Measurements from ENCODE around the gene ZNF831. TPM values are rescaled to one million over a fixed set of nuclear protein-coding genes. Genes with fewer than 3 reads are reported as not detected.

ZNF831 gene
- total RNA-seq, 2 experiments from 2014 or later, result 7.6 to 9.4 TPM

DNA sequence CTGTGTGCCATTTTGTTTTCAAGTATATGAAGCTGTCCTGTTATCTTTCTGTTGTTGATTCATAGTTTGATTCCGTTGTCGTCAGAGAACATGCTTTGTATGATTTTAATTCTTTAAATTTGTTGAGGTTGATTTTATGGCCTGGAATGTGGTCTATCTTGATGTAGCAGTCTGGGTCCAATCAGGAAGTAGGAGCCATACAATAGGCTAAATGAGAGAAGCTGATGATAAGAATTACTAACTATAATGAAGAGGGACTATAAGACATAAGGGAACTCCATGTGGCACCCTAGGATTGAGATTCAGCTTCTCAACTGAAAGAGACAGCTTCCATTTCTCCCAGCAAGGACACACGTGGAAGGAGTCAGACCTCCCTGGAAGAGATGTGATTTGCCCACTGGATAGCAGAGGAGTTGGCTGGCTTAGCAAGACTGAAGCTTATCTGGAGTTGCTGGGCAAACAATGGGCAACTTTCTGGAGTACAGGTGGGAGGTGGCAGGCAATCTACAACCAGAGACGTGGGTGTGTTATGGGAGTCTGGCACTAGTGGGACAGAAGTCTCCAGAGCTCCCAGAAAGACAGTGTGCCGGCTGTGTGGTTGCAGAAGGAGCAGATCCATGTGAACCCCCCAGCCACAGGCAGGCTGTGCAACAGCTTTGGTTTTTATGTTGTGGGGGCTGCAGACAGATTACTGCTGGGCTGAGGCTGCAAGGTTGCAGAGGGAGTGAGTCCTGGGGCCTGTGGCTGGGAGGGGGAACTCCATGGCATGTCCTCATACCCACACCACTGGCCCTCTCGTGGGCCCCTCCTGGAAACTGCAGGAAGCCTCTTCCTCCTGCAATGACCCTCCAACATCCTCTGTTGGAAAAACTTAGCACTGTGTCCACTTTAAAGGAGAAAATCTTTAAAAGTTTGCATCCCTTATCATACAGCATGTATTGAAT lies 7.1 kb downstream of the ZNF831 start:
- peaks cover 19% of the 10 kb centered on the region for H3K36me3 Mint-ChIP-seq
- peak overlapping the region; percentile 15 for H3K27ac Mint-ChIP-seq
- ChIA-PET CTCF (interaction anchor here (1.0 to 1.5 kb wide), 5 partner anchors 37 to 83 kb away, joined by 3 to 8 read pairs (median 3); no protein-coding TSS in a partner anchor), POLR2A (interaction anchor here (0.9 to 1.4 kb wide), 3 partner anchors 11 to 129 kb away, joined by 3 to 4 read pairs (median 3); partner anchors contain the start of gene PRELID3B)
- peaks cover 86% of the 10 kb centered on the region for H3K4me1 Mint-ChIP-seq (ENCODE audit: low read depth)
- intact Hi-C loops (cut with micrococcal nuclease), result no loop called here
- H3K4me3 Mint-ChIP-seq, result no peak overlapping the region
- no peaks in the 10 kb centered on the region for H3K27me3 Mint-ChIP-seq
- H3K9me3 Mint-ChIP-seq, result no peaks in the 10 kb centered on the region
- DNase-seq, result no peak

DNA sequence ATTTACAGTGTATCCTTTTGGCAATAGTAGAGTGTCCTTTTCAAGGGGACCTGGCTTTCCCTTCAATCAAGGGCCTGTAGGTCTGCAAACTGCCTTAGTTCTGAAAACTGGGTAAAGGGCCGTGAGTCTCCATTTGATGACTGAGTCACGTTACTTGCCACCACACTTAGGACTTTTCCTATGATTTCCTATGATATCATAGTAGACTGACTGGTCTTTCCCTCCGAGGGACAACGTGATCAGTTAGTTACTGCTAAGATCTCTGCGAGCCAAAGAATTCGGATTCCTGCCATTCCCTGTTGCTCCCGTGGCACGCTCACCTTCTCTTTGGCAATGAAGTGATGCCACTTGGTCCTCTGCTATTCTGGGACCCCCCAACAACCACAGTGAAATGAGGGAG lies 8.4 kb downstream of the ZNF831 start:
- no peaks in the 10 kb centered on the region for H3K27me3 Mint-ChIP-seq
- intact Hi-C loops (cut with micrococcal nuclease), result no loop called here
- ChIA-PET CTCF (interaction anchor here (2.1 kb wide), 1 partner anchor 84 kb away, joined by 9 read pairs; no protein-coding TSS in a partner anchor), POLR2A (no interaction called here)
- DNase-seq, result no peak
- H3K4me3 Mint-ChIP-seq, result no peak overlapping the region
- H3K27ac Mint-ChIP-seq, result no peak overlapping the region
- peaks cover 93% of the 10 kb centered on the region for H3K4me1 Mint-ChIP-seq (ENCODE audit: low read depth)
- H3K9me3 Mint-ChIP-seq, result no peaks in the 10 kb centered on the region
- H3K36me3 Mint-ChIP-seq, result peaks cover 22% of the 10 kb centered on the region

DNA sequence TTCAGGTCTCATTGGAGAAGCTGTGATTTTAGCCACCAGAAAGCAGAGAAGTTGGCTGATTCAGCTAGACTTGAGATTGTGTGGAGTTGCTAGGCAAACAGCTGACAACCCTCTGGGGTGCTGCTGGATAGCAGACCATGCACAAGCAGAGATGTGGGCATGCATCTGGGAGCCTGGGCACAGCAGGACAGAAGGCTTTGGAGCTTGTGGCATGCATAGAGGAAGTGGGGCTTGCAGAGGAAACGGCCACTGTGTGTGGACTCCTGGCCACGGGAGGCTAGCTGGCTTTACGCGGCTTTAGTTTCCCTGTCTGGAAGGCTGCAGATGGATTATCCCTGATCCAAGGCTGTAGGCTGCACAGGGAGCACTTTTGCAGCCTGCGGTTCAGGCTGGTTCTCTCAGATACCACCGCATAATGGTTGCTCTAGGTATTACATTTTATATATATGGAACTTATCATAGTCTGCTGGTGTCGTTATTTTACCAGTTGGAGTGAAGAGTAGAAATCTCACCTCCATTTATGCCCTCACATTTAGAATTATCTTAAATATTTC lies 10.4 kb downstream of the ZNF831 start:
- DNase-seq, result no peak
- intact Hi-C loops (cut with micrococcal nuclease), result no loop called here
- Mint-ChIP-seq H3K27me3 (no peaks in the 10 kb centered on the region), H3K4me1 (ENCODE audit: low read depth) (peaks cover 96% of the 10 kb centered on the region), H3K27ac (peak overlapping the region; percentile 64), H3K36me3 (peaks cover 18% of the 10 kb centered on the region), H3K4me3 (no peak overlapping the region), H3K9me3 (no peaks in the 10 kb centered on the region)
- CTCF ChIA-PET, result interaction anchor here (1.1 to 4.6 kb wide), 5 partner anchors 20 to 86 kb away, joined by 4 to 23 read pairs (median 4); no protein-coding TSS in a partner anchor
- POLR2A ChIA-PET, result interaction anchor here (0.6 to 1.8 kb wide), 2 partner anchors 9 to 13 kb away, joined by 3 to 5 read pairs; no protein-coding TSS in a partner anchor

DNA sequence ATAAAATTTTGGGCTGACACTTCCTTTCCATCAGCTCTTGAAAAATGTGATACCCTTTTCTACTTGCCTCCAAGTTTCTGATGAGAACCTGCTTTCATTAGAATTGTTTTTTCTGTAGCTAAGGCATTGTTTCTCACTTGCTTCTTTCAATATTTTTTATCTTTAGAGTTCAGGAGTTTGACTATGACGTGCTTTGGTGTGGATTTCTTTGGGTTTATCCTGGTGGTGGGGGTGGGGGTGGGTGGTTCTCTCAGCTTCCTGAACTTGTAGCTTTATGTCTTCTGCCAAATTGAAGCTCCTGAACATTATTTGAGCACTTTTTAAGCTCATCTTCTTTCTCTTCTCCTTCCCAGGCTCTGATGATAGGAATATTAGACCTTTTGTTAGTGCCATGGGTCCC lies 11.4 kb downstream of the ZNF831 start:
- POLR2A ChIA-PET, result interaction anchor here (1.0 to 1.9 kb wide), 3 partner anchors 9 to 23 kb away, joined by 3 to 6 read pairs (median 5); no protein-coding TSS in a partner anchor
- intact Hi-C loops (cut with micrococcal nuclease), result no loop called here
- H3K27me3 Mint-ChIP-seq, result no peaks in the 10 kb centered on the region
- no peak for DNase-seq
- peaks cover 13% of the 10 kb centered on the region for H3K36me3 Mint-ChIP-seq
- no peak overlapping the region for H3K4me3 Mint-ChIP-seq
- no peaks in the 10 kb centered on the region for H3K9me3 Mint-ChIP-seq
- H3K4me1 Mint-ChIP-seq (ENCODE audit: low read depth), result peaks cover 92% of the 10 kb centered on the region
- peak overlapping the region; percentile 64 for H3K27ac Mint-ChIP-seq
- CTCF ChIA-PET, result interaction anchor here (1.3 to 4.6 kb wide), 2 partner anchors 10 to 33 kb away, joined by 3 to 23 read pairs; no protein-coding TSS in a partner anchor

DNA sequence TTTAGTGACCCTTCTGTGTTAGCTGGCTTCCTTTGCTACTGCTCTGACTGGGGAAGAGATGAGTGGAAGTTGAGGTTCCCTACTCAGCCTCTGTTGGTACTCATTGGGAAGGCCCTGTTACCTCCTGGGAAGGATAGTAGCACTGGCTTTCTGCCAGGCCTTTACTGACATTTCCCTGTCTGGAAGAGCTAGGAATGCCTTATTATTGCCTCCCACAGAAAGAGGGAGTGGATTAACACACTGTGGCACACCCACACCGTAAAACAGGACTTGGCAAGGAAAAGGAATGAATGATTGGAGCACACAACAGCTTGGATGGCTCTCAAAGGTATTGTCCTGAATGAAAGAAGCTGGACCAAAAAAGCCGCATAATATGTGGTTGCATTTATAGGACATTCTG lies 12.2 kb downstream of the ZNF831 start:
- Mint-ChIP-seq H3K9me3 (peaks cover under 1% of the 10 kb centered on the region), H3K4me1 (ENCODE audit: low read depth) (peaks cover 85% of the 10 kb centered on the region), H3K27ac (peak overlapping the region; percentile 64), H3K4me3 (no peak overlapping the region), H3K36me3 (peaks cover 11% of the 10 kb centered on the region), H3K27me3 (no peaks in the 10 kb centered on the region)
- CTCF ChIA-PET, result interaction anchor here (4.6 kb wide), 1 partner anchor 32 kb away, joined by 23 read pairs; no protein-coding TSS in a partner anchor
- POLR2A ChIA-PET, result interaction anchor here (1.6 to 1.9 kb wide), 2 partner anchors 9 to 10 kb away, joined by 5 to 6 read pairs; no protein-coding TSS in a partner anchor
- DNase-seq, result no peak
- intact Hi-C loops (cut with micrococcal nuclease), result no loop called here

DNA sequence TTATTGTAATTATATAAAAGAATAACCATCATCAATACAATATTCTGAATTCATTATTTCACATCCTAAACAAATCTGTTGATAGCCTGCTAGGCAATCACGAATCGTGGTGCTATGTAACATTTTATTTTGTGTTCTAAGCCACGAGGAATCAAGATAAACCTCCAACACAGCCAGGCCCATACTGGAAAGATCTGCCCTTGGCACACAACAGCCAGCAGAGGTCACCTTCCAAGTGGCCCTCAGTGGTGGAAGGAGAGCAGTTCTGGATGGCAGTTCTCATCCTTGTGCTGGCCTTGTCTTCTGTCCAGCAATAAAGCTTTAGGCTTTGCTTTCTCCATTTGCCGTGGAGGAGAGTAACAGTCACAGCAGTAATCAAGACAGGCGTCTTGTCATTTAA lies 13.2 kb downstream of the ZNF831 start:
- CTCF ChIA-PET, result interaction anchor here (1.8 to 4.6 kb wide), 2 partner anchors 10 to 31 kb away, joined by 8 to 23 read pairs; no protein-coding TSS in a partner anchor
- Mint-ChIP-seq H3K9me3 (peaks cover 5% of the 10 kb centered on the region), H3K27ac (no peak overlapping the region), H3K4me1 (ENCODE audit: low read depth) (peaks cover 85% of the 10 kb centered on the region), H3K27me3 (no peaks in the 10 kb centered on the region), H3K36me3 (peaks cover 21% of the 10 kb centered on the region), H3K4me3 (no peak overlapping the region)
- intact Hi-C loops (cut with micrococcal nuclease), result loop anchor here (1.0 kb wide), 1 partner anchor 11 kb away; no protein-coding TSS in a partner anchor
- POLR2A ChIA-PET, result interaction anchor here (1.6 kb wide), 1 partner anchor 12 kb away, joined by 12 read pairs; no protein-coding TSS in a partner anchor
- no peak for DNase-seq

DNA sequence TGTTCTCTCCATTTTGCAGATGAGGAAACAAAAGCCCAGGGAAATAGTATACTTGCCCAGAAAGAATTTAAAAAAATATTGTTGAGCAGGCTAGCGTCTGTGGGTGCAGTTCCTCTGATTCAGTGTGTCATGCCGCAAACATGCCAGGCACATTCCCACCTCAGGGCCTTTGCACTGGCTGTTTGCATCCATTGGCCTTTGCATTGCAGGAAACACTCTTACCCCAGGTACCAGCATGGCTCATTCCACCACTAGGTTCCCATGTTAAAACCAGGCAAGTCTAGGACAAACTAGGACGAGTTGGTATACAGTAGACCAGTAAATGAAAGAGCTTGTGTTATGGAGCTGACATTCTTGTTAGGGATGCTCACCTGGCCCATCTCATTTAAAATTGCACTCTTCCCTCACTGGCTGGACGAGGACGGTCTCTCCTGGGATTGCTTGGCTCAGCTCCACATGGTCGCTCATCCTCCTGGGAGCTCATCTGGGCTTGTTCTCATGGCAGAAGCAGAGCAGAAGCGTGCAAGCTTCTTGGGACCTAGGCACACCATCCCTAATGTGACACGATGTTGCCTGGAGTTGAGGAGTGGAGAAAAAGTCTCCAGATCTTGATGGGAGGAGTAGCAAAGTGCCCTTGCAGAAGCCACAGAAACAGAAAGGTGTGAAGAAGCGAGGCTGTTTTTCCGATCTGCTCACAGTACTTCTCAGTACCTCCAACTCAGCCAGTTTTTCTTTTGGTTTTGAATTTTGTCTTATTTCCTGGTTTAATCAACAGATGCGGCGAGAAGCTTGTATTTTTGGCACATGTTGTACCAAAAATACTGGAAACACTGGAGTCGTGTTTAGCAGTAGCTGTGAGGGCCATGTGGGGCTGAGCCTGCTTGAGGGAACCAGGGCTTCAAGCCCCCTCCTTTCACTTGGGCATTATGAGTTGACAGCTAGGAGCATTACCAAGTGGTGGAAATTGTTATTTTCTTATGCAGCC lies 13.9 kb downstream of the ZNF831 start:
- CTCF ChIA-PET, result interaction anchor here (0.9 to 1.9 kb wide), 12 partner anchors 9 to 307 kb away, joined by 3 to 13 read pairs (median 4); partner anchors contain the start of gene ZNF831
- DNase-seq, result peak; percentile 63
- peaks cover 20% of the 10 kb centered on the region for H3K36me3 Mint-ChIP-seq

DNA sequence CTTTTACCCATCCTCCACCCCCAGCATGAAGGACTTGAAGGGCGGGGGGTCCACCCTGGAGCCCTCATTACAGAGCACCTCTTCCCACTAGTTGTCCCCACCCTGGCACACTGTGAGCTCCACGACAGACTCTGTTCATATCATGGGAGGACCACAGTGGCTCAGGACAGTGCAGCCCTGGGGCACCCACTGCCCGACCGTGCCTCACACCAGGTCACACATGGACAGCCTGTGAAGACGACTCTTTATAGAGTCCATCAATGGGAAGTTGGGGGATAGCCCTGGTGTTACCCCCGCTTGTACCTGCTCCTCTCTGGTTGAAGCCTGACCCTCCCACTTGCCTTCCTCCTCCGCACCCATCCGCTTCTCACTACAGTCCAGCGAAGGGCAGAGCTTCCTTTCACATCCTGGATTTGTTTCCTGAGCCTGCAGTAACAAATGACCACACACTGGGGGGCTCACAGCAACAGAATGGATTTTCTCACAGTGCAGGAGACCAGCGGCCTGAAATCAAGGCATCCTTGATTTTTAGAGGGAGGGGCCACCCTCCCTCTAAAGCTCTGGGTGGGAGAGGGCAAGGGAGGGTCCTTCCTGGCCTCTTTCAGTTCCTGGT lies 15.5 kb downstream of the ZNF831 start:
- Mint-ChIP-seq H3K9me3 (peaks cover 5% of the 10 kb centered on the region), H3K36me3 (peaks cover 21% of the 10 kb centered on the region), H3K27me3 (no peaks in the 10 kb centered on the region), H3K27ac (peak overlapping the region; percentile 93), H3K4me1 (ENCODE audit: low read depth) (peaks cover 80% of the 10 kb centered on the region), H3K4me3 (no peak overlapping the region)
- ChIA-PET POLR2A (interaction anchor here (1.6 kb wide), 1 partner anchor 56 kb away, joined by 7 read pairs; no protein-coding TSS in a partner anchor), CTCF (interaction anchor here (1.9 kb wide), 1 partner anchor 28 kb away, joined by 8 read pairs; no protein-coding TSS in a partner anchor)
- intact Hi-C loops (cut with micrococcal nuclease), result loop anchor here (1.0 kb wide), 1 partner anchor 29 kb away; no protein-coding TSS in a partner anchor
- no peak for DNase-seq

More for the DNA sequence above, 13.9 kb downstream of the ZNF831 start:
- intact Hi-C loops (cut with micrococcal nuclease), result loop anchor here (1.0 kb wide), 2 partner anchors 11 to 27 kb away; no protein-coding TSS in a partner anchor
- peaks cover 5% of the 10 kb centered on the region for H3K9me3 Mint-ChIP-seq
- no peaks in the 10 kb centered on the region for H3K27me3 Mint-ChIP-seq
- peak overlapping the region; percentile 67 for H3K4me3 Mint-ChIP-seq
- POLR2A ChIA-PET, result interaction anchor here (0.7 to 1.6 kb wide), 7 partner anchors 10 to 146 kb away, joined by 3 to 12 read pairs (median 3); partner anchors contain the start of gene ATP5F1E
- peak overlapping the region; percentile 93 for H3K27ac Mint-ChIP-seq
- peaks cover 84% of the 10 kb centered on the region for H3K4me1 Mint-ChIP-seq (ENCODE audit: low read depth)

DNA sequence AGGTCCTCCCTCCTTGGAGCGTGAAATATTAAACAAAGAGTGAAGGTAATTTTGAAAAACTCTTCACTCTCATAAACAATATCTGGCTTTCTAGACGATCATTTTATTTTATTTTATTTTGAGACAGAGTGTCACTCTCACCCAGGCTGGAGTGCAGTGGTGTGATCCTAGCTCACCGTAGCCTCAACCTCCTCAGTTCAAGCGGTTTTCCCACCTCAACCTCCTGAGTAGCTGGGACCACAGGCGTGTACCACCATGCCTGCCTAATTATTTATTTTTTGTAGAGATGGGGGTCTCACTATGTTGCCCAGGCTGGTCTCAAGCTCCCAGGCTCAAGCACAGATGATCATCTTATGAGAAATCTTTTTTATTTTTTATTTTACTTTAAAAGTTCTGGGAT lies 16.4 kb downstream of the ZNF831 start:
- no peak overlapping the region for H3K4me3 Mint-ChIP-seq
- peaks cover 5% of the 10 kb centered on the region for H3K9me3 Mint-ChIP-seq
- peaks cover 81% of the 10 kb centered on the region for H3K4me1 Mint-ChIP-seq (ENCODE audit: low read depth)
- ChIA-PET CTCF (interaction anchor here (0.7 kb wide), 1 partner anchor 40 kb away, joined by 3 read pairs; no protein-coding TSS in a partner anchor), POLR2A (no interaction called here)
- H3K27me3 Mint-ChIP-seq, result no peaks in the 10 kb centered on the region
- H3K36me3 Mint-ChIP-seq, result peaks cover 23% of the 10 kb centered on the region
- DNase-seq, result no peak
- H3K27ac Mint-ChIP-seq, result no peak overlapping the region
- intact Hi-C loops (cut with micrococcal nuclease), result no loop called here

DNA sequence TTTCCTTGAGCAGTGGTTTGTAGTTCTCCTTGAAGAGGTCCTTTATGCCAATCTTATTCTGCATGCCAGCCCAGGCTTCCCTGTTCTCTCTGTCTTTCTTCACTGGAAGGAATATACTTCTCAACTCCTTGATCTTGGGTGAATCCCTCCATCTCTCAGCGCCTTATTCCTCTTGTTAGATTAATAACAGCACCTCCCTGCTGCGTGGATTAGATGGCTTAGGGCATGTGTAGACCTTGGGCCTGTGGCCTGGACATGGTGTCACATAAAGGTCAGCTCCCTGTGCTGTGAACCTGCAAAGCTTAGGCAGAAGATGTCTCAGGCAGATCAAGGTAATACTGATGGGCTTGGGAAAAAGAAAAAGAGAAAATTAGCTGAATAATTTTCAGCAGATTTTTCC lies 18.3 kb downstream of the ZNF831 start:
- Mint-ChIP-seq H3K4me1 (ENCODE audit: low read depth) (peaks cover 70% of the 10 kb centered on the region), H3K36me3 (peaks cover 21% of the 10 kb centered on the region), H3K27me3 (no peaks in the 10 kb centered on the region), H3K9me3 (peaks cover 5% of the 10 kb centered on the region), H3K4me3 (no peak overlapping the region), H3K27ac (peak overlapping the region; percentile 42)
- no peak for DNase-seq
- ChIA-PET POLR2A (interaction anchor here (1.5 kb wide), 1 partner anchor 17 kb away, joined by 3 read pairs; no protein-coding TSS in a partner anchor), CTCF (interaction anchor here (1.0 to 2.2 kb wide), 3 partner anchors 23 to 36 kb away, joined by 3 to 13 read pairs (median 4); no protein-coding TSS in a partner anchor)
- intact Hi-C loops (cut with micrococcal nuclease), result no loop called here

Measured in activated CD4-positive, alpha-beta memory T cell treated with anti-CD3 and anti-CD28 coated beads for 36 hours (primary cell).